ENCODE measurements around the gene CCDC194. TPM values are rescaled to one million over a fixed set of nuclear protein-coding genes. Genes with fewer than 3 reads are reported as not detected.

Gene CCDC194
- polyA plus RNA-seq, 10 donors, result not detected

Other genes starting within 250 kb of the CCDC194 start
- 10 to 100 TPM; 22.4 to 31.5 (median 25.9) TPM for gene USE1, start 178.8 kb downstream of the CCDC194 start, polyA plus RNA-seq (ENCODE audit: insufficient read length in 10 of 10)
- 10 to 100 TPM in 1 of 10 donors, 1 to 10 TPM in 9; 5.9 to 10.4 (median 8.8) TPM for gene OCEL1, start 168.0 kb downstream of the CCDC194 start, polyA plus RNA-seq (ENCODE audit: insufficient read length in 10 of 10)
- gene NR2F6, start 148.3 kb downstream of the CCDC194 start, polyA plus RNA-seq (ENCODE audit: insufficient read length in 10 of 10), result 10 to 100 TPM; 20.0 to 31.6 (median 23.4) TPM
- 1 to 10 TPM; 3.2 to 8.8 (median 5.8) TPM for gene USHBP1, start 129.5 kb downstream of the CCDC194 start, polyA plus RNA-seq (ENCODE audit: insufficient read length in 10 of 10)
- 10 to 100 TPM; 70.4 to 91.0 (median 85.8) TPM for gene BABAM1, start 126.8 kb downstream of the CCDC194 start, polyA plus RNA-seq (ENCODE audit: insufficient read length in 10 of 10)
- 1 to 10 TPM in 3 of 10 donors, under 1 TPM in 7; 0.54 to 1.6 (median 0.82) TPM for gene ANKLE1, start 112.3 kb downstream of the CCDC194 start, polyA plus RNA-seq (ENCODE audit: insufficient read length in 10 of 10)
- 1 to 10 TPM; 4.5 to 9.3 (median 5.8) TPM for gene ABHD8, start 90.8 kb downstream of the CCDC194 start, polyA plus RNA-seq (ENCODE audit: insufficient read length in 10 of 10)
- gene MRPL34, start 88.3 kb downstream of the CCDC194 start, polyA plus RNA-seq (ENCODE audit: insufficient read length in 10 of 10), result 10 to 100 TPM; 21.5 to 40.5 (median 30.3) TPM
- gene DDA1, start 84.6 kb downstream of the CCDC194 start, polyA plus RNA-seq (ENCODE audit: insufficient read length in 10 of 10), result 10 to 100 TPM; 24.3 to 39.7 (median 31.3) TPM
- 1 to 10 TPM; 5.4 to 10.0 (median 6.8) TPM for gene ANO8, start 59.3 kb downstream of the CCDC194 start, polyA plus RNA-seq (ENCODE audit: insufficient read length in 10 of 10)
- gene GTPBP3, start 56.6 kb downstream of the CCDC194 start, polyA plus RNA-seq (ENCODE audit: insufficient read length in 10 of 10), result 10 to 100 TPM in 7 of 10 donors, 1 to 10 TPM in 3; 8.4 to 19.4 (median 11.5) TPM
- 10 to 100 TPM; 34.3 to 73.4 (median 47.2) TPM for gene PLVAP, start 16.9 kb downstream of the CCDC194 start, polyA plus RNA-seq (ENCODE audit: insufficient read length in 10 of 10)
- 1 to 10 TPM; 4.5 to 8.3 (median 6.6) TPM for gene BST2, start 11.4 kb upstream of the CCDC194 start, polyA plus RNA-seq (ENCODE audit: insufficient read length in 10 of 10)
- gene MVB12A, start 25.9 kb upstream of the CCDC194 start, polyA plus RNA-seq (ENCODE audit: insufficient read length in 10 of 10), result 10 to 100 TPM; 21.6 to 32.9 (median 27.1) TPM
- gene TMEM221, start 54.5 kb upstream of the CCDC194 start, polyA plus RNA-seq (ENCODE audit: insufficient read length in 10 of 10), result 1 to 10 TPM in 8 of 10 donors, under 1 TPM in 2; 0.84 to 2.7 (median 1.2) TPM
- gene NXNL1, start 66.7 kb upstream of the CCDC194 start, polyA plus RNA-seq (ENCODE audit: insufficient read length in 10 of 10), result not detected
- 10 to 100 TPM; 12.4 to 20.3 (median 14.4) TPM for gene SLC27A1, start 76.3 kb upstream of the CCDC194 start, polyA plus RNA-seq (ENCODE audit: insufficient read length in 10 of 10)
- 10 to 100 TPM; 38.3 to 56.6 (median 45.9) TPM for gene PGLS, start 117.5 kb upstream of the CCDC194 start, polyA plus RNA-seq (ENCODE audit: insufficient read length in 10 of 10)
- gene COLGALT1, start 161.5 kb upstream of the CCDC194 start, polyA plus RNA-seq (ENCODE audit: insufficient read length in 10 of 10), result 10 to 100 TPM; 62.1 to 87.0 (median 68.6) TPM